HG03378 (cell line): ENCODE data around the gene TGFBR1.

ENCODE experiments used
- ATAC-seq: cut with Tn5 transposase; IDR thresholded peaks from one replicate; pipeline ENCODE4 v1.9.1; 2021; ENCODE audit warnings: mild to moderate bottlenecking, moderate library complexity; ENCODE audit not compliant: unreplicated experiment

Gene TGFBR1

DNA sequence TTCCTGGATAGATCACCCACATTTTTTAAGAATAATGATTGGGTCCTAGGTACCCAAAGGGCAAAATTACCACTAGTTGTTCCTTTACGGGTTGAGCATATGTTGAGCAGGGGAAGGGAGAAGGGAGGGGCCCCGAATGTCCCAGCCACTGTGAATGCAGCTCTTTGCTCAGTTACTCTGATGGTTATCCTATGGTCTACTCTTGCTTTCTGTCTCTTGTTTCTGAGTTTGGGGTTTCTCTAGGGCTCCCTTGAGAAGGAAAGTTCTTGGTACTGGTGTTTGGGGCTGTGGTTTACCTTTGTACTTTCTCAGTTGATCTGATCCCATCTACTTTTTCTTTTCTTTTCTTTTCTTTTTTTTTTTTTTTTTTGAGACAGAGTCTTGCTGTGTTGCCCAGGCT is 61.2 kb downstream of the TGFBR1 start:
- ATAC-seq: no peak

DNA sequence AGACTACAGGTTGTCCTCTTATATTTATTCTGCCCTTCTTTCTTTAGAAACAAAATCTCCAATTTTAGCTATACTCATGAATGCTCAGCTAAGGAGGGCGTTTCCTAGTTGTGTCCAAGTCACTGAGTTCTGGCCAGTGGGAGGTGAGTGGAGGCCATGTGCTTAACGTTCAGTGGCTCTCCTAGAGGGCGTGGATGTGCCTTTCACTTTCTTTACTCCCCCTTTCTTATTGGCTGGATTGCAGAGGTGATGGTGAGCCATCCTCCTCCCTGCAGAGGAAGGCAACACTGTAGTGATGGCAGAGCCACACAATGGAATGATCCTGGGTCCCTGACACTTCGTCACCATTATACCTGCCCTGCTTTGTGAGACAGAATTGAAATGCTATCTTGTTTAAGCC is 62.2 kb downstream of the TGFBR1 start:
- ATAC-seq: no peak

DNA sequence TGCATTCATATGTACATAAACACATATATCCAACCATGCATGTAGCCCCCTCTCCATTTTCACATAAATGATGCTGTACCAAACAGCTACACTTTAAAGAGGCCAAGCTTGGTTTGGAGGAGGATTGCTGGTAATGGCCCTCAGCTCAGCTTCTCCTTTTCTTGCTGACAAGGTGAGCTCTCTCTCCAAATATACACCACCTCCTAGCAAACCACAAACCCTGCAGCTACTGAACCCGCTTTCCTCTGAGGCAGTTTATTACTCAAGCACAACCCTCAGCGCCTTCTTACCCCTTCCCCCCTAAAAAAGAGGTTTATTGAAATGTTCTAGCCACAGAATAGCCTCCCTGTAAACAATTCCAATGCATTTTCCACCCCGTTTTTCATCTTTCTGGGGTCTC is 62.8 kb downstream of the TGFBR1 start:
- ATAC-seq: no peak

DNA sequence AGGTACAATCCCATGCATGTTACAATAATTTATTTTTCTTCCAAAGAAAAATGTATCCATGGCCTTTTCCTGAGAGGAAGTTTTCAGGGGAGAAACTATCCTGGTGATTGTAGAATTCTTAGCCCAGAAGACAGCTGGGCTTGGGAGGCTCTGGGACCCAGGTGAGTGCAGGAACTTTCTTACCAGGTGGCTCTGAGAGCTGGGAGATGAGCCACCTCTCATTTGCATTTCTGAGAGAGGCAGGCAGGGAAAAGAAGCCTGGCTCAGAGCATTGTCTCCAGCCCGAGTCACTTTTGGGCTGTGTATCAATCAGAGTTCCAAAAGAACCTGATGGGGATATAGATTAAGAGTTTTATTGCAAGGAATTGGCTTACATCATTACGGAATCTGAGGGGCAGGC is 64.2 kb downstream of the TGFBR1 start:
- no peak for ATAC-seq

DNA sequence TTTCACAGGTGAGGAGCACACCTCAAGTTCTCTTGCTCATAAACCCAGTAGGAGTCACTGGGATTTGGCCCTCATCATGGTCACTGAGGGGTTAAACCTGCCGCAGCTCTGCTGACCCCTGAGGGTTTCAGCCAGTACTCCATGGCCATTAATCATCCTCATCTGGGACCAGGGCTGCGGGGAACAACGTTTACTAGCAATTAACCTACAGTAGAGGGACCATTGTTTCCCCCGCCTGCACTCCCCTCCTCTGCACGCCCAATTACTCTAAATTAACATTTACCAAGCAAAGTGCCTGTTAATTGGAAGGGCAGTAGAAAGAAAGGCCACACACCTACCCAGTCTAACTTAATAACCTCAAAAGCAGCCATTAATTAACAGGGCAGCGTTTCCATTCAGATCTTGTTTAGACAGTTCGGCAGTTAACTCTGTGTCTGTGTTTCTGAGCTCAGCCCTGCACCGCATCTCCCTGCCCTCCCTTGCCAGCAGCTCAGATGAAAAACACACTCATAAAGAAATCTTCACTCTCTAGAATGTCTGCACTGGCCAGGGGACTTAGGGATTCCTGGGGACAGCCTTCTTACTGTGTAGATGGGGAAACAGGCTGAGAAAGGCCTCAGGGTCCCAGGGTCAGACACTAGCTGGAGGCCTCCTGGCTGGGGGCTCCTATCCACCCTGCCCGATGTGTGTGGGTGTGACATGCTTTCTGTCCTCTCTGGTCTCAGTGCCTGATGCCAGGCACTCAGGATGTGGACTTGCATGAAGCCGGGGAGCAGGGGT is 65.3 kb downstream of the TGFBR1 start:
- ATAC-seq: no peak

DNA sequence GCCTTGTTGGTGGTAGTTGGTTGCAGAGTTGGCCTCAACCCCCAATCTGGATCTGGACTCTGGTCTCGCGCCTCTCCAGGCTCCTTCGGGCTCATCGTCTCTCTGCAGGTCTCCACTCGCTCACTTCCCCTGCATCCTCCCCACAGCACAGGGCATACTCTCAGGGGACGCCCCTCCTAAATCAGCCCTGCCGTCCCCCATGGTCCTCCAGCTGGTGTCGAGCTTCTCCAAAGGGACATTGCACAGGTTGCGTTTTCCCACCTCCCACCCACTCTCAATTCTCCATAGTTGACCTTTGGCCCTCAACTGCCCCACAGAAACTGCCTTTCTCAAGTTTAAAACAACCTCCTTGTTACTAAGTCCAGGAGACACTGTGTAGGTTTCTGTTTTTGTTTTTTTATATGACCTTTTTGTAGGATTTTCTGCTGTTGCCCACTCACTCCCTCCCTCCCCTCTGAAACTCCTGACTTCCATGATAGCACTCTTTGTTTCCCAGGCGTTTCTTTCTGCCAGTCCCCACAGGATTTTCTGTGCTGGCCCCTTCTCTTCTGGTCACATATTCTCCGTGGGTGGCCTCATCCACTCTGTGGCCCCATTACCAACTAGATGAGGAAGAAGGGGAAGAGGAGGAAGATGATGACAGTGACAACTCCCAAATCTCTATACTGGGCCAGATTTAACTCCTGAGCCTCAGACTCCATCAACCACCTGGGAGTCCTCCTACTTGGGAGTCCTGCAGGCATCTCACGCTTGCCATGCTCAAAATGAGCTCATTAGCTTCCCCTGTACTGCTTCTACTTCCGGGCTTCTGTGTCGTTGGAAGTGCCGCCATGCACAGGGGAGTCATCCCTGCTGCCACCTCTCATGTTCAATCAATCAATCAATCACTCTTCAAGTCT is 66.6 kb downstream of the TGFBR1 start:
- ATAC-seq: no peak

DNA sequence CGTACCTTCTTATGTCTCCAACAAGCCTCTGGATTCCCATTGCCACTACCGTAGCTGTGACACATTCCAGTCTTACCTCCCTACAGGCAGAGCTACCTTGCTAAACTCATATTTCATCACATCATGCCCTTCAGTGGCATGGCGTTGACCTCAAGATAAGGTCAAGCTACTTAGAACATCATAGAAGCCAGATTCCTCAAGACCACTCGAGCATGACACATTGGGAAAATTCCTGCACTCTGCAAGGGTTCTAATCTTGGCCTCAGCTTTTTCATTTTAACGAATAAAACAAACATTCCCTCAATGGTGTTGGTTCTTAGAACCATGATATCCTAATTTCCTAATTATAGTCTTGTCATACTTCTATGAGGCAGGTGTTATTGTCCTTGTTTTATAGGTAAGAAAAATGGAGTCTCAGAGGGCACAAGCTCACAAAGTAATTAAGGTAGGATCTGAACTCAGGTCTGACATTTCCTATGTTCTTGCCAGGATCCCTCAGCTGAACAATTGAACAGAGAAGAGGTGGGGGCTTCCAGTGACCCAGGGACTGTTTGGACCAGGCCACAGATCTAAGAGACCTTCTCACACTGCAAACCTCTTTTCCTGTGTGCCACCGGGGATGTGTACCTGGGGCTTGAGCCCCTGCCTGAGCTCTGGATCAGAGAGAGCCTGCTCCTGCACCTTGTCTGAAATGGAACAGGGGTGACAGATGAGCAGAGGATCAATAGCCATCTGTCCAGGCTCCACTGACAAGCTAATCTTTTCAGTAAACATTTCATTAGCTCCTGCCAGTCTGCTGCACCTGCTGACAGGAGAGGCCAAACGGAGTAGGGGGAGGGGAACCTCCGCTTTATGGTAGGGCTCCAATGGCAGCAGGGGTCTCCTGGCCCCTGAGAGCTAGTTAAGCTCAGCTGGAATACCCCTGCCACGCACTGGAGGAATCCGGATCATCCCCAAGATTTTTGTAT is 67.5 kb downstream of the TGFBR1 start:
- ATAC-seq: no peak

DNA sequence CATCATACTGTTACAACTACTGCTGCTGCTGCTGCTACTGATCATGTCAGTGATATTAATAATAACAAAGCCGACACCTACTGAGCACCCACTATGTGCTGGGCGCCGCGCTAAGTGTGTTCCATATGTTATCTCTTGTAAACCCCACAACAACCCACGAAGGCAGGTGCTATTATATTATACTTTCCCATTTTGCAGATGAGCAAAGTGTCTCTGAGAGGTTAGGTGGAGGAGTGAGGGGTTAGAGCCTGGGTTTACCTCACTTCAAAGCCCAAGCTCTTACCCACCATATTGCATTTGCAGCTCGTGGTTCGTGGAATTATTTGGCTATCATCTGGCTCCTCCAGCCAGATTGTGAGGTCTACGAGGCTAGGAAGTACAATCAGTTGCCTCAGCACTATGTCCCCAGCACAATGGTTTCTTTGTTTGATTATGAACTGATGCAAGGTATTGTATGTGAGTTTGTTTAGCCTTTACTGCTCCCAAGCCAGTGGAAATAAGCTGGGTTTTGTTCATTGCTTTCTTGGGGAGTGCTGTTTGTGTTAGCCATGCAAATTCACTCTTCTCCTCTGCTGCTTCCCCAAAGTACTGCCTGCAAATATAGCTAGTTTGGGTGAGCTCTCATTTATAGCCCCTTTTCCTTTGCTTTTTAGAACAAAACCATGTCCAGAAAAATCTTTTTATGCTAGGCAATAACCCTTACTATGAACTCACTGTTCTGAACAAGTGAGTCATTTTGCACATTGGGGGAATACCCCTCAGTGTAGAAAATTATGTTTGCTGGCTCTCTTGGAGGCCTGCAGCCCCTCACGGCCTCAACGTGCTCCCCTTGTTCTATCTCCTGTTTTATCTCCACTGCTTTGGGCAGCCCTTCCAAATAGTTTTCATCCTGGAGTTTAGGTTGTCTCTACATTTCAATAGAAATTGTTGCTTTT is 68.9 kb downstream of the TGFBR1 start:
- peak; percentile 79 for ATAC-seq

DNA sequence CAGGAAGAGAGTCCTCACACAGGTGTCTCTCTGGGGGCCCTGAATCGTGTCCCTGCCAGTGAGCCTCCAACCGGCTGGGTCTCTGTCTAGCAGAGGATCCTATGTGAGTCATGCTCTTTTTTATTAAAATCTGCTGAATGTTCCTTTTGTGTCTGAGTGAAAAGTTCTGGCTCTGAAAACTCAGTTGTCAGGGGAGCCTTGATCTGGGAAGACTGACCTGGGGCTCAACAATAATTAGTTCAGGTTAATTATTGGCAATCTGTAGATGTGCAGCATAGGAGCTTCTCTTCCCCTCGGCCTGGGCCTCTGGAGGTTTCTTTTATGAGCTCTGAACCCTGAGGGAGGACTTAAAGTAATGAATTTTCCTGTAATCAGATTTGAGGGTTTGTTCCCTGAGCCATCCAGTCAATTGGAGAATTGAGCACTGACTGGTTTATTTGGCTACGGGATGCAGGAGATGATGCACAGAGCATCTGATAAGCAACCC is 71.7 kb downstream of the TGFBR1 start:
- no peak for ATAC-seq

DNA sequence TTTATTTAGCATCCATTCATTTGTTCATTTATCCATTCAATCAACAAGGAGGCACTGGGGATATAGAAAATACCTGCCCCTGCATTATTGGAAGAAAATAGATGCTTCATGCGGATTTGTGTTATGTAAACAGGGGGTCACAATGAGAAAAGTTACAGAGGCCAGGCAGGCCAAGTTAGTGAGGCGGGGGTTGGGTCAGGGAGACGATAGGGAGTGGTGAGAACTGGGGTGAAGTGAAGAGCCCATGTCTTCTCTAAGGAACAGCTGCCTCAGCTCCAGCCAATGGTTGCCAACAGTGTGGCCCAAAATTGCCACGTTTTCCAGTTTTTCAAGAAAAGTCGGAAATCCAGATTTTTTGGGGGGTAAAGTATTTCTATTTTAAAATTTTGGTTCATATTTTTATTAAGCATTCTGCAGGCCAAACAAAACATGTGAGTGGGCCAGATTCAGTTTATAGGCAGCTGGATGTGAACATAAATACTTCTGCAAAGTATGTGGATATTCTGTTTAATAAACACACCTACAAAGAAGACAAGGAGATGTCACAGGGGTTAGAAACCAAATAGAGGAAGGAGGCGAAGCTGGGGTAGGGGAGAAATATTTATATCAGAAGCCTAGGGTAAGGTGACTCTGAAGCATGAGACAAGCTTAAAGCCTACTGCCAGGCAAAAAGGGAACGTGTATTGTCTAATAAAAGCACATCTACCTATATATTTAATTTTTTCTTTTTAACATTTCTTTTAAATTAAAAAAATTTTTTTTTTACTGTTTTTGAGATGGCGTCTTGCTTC is 72.9 kb downstream of the TGFBR1 start:
- ATAC-seq: no peak

DNA sequence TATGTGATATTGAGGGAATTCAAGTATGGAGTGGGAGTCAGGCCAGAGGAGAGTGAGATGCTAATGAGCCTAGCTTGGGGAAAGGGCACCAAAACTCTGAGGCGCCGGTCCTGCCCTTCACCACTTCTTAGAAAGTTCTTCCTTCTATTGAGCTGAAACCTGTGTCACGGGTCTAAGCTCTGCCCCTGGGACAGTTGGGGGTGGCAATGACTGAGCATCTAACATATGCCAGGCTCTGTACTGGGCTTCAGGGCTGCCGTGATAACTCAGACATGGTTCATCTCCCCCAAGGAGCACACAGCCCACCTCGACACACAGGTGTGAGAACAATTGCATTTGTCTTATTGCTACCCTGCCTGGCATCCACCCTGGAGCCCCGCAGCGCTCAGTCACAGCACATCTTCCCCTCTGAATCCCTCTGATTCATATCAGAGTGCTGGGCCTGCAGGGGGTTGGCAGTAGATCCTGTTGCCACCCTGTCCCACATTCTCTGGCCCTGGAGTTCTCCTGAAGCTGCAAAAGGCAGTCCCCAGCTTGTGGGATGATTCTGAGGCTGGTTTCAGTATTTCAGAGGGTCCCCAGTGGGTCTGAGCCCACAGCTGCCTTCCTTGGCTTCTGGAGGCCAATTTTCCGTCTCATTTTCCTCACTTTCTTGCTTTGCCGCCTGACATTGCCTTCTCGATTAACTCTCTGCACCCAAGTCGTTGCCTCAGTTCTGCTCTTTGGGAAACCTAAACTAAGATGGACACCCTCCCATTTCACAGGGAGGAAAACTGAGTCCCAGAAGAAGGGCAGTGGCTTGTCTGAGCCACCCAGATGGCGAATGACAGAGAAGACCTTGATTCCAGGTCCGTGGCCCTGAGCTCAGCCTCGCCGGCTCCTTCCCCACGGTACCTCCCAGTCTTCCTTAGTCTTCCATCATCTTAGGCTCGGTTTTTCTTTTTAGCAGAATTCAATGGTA is 74.3 kb downstream of the TGFBR1 start:
- ATAC-seq: no peak

DNA sequence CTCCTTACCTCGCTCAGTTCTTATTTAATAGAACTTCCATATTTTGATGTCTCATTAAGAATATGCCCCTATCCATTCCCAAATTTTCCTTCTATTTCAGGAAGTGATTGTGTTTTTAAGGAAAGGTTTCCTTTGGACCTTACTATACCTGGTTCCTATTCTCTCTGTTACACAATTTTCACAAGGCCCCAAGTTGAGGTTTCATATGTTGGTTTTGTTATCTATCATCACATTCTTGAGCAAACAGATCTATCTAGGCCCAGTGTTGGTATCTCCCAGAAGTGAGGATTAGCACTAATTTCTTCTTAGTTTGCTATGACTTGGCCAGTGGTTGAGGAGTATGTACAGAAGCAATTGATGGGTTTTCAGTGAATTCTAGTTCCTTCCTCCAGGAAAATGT is 75.3 kb downstream of the TGFBR1 start:
- ATAC-seq: peak; percentile 44

DNA sequence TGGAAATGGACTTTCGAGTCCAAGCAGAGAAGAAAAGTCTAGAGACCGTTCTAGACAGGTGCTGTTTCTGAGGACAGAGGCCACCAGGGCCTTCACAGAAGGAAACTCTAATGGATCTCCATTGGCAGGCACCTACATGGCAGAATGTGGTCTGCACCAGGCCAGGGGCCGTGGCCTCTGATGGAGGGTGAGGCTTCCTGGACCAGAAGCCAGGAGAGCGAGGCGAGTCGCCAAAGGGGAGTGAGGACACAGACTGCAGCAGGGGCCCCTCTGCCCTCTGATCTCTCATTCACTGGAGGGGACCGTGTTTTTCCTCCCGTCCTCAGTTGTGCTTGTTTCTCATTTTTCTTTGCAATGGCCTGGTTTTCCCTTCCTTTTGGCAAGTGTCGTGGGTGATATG is 75.7 kb downstream of the TGFBR1 start:
- ATAC-seq: no peak

DNA sequence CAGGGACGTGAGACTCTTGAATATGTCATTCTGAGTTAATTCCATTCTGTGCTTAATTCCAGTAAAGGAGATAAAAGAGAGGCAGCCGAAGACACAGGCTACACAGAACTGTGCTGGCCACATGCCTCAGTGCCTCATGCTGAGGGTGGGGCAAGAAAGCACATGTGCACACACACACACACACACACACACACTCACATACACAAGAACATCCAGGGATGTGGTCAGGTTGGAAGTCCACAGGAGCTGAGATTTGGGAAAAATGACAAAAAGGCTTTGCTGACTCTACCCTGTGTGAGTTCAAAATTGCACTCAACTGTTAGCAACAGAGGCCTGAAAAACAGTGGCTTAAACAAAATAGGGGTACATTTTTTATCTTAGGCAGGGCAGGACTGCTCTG is 76.3 kb downstream of the TGFBR1 start:
- ATAC-seq: no peak

DNA sequence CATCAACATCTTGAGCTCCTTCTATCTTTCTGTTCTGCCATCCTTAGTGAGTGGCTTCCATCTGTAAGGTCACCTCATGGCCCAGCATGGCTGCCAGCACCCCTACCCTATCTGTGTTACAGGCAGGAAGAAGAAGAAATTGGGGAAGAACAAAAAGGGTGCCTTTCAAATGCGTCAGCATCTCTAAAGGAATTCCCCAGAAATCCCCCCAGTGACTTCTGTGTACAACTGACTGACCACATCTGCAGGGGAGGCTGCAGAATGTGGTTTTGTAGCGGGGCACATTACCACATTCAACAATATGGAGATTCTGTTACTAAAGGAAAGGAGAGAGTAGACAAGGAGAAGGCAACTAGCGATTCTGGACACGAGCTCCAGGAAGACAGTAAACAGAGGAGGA is 76.7 kb downstream of the TGFBR1 start:
- ATAC-seq: peak; percentile 61

DNA sequence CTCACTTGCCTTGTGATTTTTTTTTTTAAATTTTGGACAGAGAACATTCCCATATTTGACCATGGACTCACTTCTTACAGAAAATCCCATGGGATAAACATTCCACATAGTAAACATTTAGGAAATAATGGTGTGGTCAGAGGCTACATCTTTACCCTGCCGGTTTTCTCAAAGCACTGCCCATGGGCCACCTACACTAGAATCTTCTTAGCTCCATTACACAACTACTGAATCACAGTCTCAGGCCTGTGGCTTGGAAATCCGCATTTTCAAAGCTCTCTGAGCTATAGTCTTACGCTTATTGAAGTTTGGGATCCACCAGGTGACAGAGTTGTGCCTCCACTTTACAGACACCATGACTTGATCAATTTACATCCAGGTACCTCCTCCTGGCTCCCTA is 77.4 kb downstream of the TGFBR1 start:
- no peak for ATAC-seq

DNA sequence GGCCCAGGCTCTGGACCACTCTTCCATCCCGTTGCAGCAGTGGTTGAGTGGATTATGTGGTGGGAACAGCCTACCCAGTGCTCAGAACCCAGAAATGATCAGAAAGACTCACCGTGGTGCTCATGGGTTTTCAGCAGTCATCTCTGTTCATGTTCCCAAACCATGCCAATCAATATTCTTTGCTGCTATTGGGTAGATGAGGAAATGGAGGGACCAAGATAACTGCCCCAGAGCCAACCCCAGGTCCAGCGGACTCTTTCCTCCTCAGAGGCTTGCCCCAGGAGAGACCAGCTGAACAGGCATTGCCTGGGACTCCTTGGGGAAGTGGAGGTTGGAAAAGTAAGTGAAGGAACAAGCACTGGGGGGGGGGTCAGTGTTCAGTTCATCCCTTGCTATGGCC is 78.7 kb downstream of the TGFBR1 start:
- no peak for ATAC-seq

DNA sequence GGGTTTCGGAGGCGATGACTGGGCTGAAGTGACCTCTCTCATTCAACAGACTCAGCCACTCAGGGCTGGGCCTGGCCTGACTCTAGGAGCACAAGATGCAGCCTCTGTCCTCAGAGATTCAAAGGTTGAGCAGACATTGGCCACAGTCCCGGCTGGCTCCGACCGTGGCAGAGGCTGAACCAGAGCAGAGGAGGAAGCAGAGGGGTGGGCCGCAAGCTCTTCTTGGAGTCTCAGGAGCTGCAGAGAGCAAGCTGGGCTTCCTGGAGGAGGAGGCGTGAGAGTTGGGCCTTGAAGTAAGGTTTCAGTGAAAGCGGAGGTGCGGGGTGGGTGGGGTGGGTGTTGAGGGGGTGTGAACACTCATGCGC is 79.2 kb downstream of the TGFBR1 start:
- ATAC-seq: no peak
